ENCODE measurements around the gene CUEDC2.

The CUEDC2 gene

GRCh38 chr10:102394079-102394800 is 38.1 kb downstream of the CUEDC2 start:
- no peak for TF ChIP-seq CTCF (IDR thresholded peaks at IDR 0.05; ENCODE audit: extremely low read depth, missing control alignments)

GRCh38 chr10:102393411-102394078 is 38.8 kb downstream of the CUEDC2 start:
- no peak for DNase-seq (ENCODE audit: low spot score)
- peak; percentile 64 for TF ChIP-seq CTCF (IDR thresholded peaks at IDR 0.05; ENCODE audit: extremely low read depth, missing control alignments)

More at GRCh38 chr10:102394079-102394800, 38.1 kb downstream of the CUEDC2 start:
- DNase-seq (ENCODE audit: low spot score): peak; percentile 98

GRCh38 chr10:102392306-102392705 is 40.1 kb downstream of the CUEDC2 start:
- no peak for TF ChIP-seq CTCF (IDR thresholded peaks at IDR 0.05; ENCODE audit: extremely low read depth, missing control alignments)
- DNase-seq (ENCODE audit: low spot score): no peak

- no peak for TF ChIP-seq CTCF (IDR thresholded peaks at IDR 0.05; ENCODE audit: extremely low read depth, missing control alignments)
- DNase-seq (ENCODE audit: low spot score): no peak
Observed at GRCh38 chr10:102389894-102390293, 42.5 kb downstream of the CUEDC2 start.

GRCh38 chr10:102384606-102385429 is 47.6 kb downstream of the CUEDC2 start:
- no peak for DNase-seq (ENCODE audit: low spot score)
- TF ChIP-seq CTCF (IDR thresholded peaks at IDR 0.05; ENCODE audit: extremely low read depth, missing control alignments): no peak

- no peak for TF ChIP-seq CTCF (IDR thresholded peaks at IDR 0.05; ENCODE audit: extremely low read depth, missing control alignments)
- DNase-seq (ENCODE audit: low spot score): no peak
Observed at GRCh38 chr10:102384053-102384452, 48.3 kb downstream of the CUEDC2 start.

GRCh38 chr10:102382871-102383270 is 49.5 kb downstream of the CUEDC2 start:
- DNase-seq (ENCODE audit: low spot score): no peak
- TF ChIP-seq CTCF (IDR thresholded peaks at IDR 0.05; ENCODE audit: extremely low read depth, missing control alignments): no peak

Measured in GM20000 (cell line).